HL-60 (cell line): Measurements from ENCODE around the gene CEP112.

Experiments
- DNase-seq, 2 experiments: peaks; one replicate each; pipeline ENCODE4 v3.0.0-alpha.2; 2010 to 2020; ENCODE audit warnings: low read depth in 1 of 2, low spot score in 1 of 2
- H3K27ac ChIP-seq: fragments of 250-450 bp; sonication (Bioruptor Pico); replicated peaks from 2 replicates; pipeline ENCODE4 v1.5.1; 2020; ENCODE audit warnings: mild to moderate bottlenecking, moderate library complexity
- H3K27me3 ChIP-seq: fragments of 250-450 bp; sonication (Bioruptor Pico); 2 replicates; pipeline ENCODE4 v1.5.1; 2021; ENCODE audit warnings: mild to moderate bottlenecking, moderate library complexity; ENCODE audit not compliant: insufficient read depth, poor library complexity, severe bottlenecking
- H3K4me3 ChIP-seq: replicated peaks from 2 replicates; pipeline ENCODE4 v1.5.1; 2011; ENCODE audit warnings: mild to moderate bottlenecking, control low read depth, low read length; ENCODE audit not compliant: insufficient read depth
- GABPA ChIP-seq: IDR thresholded peaks from 2 replicates; pipeline ENCODE4 v1.6.1; 2012; ENCODE audit warnings: low read depth
- POLR2AphosphoS5 ChIP-seq: IDR thresholded peaks from 2 replicates; pipeline ENCODE4 v1.6.1; 2012; ENCODE audit warnings: low read depth
- SPI1 ChIP-seq: IDR thresholded peaks from 2 replicates; pipeline ENCODE4 v1.6.1; 2012; ENCODE audit warnings: low read depth, mild to moderate bottlenecking, borderline replicate concordance
- TF ChIP-seq, protein P1 (sequence below): IDR thresholded peaks from one replicate; pipeline ENCODE4 v1.5.1; 2011; ENCODE audit warnings: low read length, control low read depth, inconsistent platforms; ENCODE audit not compliant: insufficient read depth
- TF ChIP-seq, protein P2 (sequence below): IDR thresholded peaks from 2 replicates; pipeline ENCODE4 v1.6.1; 2012; ENCODE audit warnings: low read depth; ENCODE audit not compliant: insufficient replicate concordance

The CEP112 gene

GRCh38 chr17:65659512-65659911, 532.4 kb downstream of the CEP112 start:
- H3K27me3 ChIP-seq, result no peaks in the 10 kb centered on the region
- DNase-seq, result no peak

GRCh38 chr17:65657251-65657828, 534.6 kb downstream of the CEP112 start:
- H3K27me3 ChIP-seq, result no peaks in the 10 kb centered on the region
- no peak overlapping the region for H3K27ac ChIP-seq
- TF ChIP-seq, protein P1, sequence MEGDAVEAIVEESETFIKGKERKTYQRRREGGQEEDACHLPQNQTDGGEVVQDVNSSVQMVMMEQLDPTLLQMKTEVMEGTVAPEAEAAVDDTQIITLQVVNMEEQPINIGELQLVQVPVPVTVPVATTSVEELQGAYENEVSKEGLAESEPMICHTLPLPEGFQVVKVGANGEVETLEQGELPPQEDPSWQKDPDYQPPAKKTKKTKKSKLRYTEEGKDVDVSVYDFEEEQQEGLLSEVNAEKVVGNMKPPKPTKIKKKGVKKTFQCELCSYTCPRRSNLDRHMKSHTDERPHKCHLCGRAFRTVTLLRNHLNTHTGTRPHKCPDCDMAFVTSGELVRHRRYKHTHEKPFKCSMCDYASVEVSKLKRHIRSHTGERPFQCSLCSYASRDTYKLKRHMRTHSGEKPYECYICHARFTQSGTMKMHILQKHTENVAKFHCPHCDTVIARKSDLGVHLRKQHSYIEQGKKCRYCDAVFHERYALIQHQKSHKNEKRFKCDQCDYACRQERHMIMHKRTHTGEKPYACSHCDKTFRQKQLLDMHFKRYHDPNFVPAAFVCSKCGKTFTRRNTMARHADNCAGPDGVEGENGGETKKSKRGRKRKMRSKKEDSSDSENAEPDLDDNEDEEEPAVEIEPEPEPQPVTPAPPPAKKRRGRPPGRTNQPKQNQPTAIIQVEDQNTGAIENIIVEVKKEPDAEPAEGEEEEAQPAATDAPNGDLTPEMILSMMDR, result no peak
- no peak for TF ChIP-seq GABPA
- no peak for TF ChIP-seq SPI1
- no peak for TF ChIP-seq POLR2AphosphoS5
- TF ChIP-seq, protein P2, sequence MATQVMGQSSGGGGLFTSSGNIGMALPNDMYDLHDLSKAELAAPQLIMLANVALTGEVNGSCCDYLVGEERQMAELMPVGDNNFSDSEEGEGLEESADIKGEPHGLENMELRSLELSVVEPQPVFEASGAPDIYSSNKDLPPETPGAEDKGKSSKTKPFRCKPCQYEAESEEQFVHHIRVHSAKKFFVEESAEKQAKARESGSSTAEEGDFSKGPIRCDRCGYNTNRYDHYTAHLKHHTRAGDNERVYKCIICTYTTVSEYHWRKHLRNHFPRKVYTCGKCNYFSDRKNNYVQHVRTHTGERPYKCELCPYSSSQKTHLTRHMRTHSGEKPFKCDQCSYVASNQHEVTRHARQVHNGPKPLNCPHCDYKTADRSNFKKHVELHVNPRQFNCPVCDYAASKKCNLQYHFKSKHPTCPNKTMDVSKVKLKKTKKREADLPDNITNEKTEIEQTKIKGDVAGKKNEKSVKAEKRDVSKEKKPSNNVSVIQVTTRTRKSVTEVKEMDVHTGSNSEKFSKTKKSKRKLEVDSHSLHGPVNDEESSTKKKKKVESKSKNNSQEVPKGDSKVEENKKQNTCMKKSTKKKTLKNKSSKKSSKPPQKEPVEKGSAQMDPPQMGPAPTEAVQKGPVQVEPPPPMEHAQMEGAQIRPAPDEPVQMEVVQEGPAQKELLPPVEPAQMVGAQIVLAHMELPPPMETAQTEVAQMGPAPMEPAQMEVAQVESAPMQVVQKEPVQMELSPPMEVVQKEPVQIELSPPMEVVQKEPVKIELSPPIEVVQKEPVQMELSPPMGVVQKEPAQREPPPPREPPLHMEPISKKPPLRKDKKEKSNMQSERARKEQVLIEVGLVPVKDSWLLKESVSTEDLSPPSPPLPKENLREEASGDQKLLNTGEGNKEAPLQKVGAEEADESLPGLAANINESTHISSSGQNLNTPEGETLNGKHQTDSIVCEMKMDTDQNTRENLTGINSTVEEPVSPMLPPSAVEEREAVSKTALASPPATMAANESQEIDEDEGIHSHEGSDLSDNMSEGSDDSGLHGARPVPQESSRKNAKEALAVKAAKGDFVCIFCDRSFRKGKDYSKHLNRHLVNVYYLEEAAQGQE, result no peak
- no peak for DNase-seq
- H3K4me3 ChIP-seq, result no peak overlapping the region

More at GRCh38 chr17:65659512-65659911, 532.4 kb downstream of the CEP112 start:
- TF ChIP-seq SPI1, result no peak
- TF ChIP-seq, protein P2, result no peak
- TF ChIP-seq POLR2AphosphoS5, result no peak
- TF ChIP-seq GABPA, result no peak
- TF ChIP-seq, protein P1, result no peak
- Histone ChIP-seq H3K27ac (no peak overlapping the region), H3K4me3 (no peak overlapping the region)

- no peak overlapping the region for H3K27ac ChIP-seq
- TF ChIP-seq, protein P2, result no peak
- no peak for TF ChIP-seq GABPA
- no peak for TF ChIP-seq POLR2AphosphoS5
- no peak for TF ChIP-seq SPI1
- TF ChIP-seq, protein P1, result no peak
- no peak for DNase-seq
Observed at GRCh38 chr17:65656390-65657250, 535.3 kb downstream of the CEP112 start.

More at GRCh38 chr17:65656390-65657250, 535.3 kb downstream of the CEP112 start:
- Histone ChIP-seq H3K4me3 (no peak overlapping the region), H3K27me3 (no peaks in the 10 kb centered on the region)
